OCI-M1 (cell line): ENCODE results near the gene NUDT9.
"Not testable (repeated sequence)": the region's sequence is repeated elsewhere in the genome, so short reads cannot be mapped to it uniquely, and the experiment has no call there.

Experiments
- DNase-seq: peaks from one replicate; lab custom pipeline; 2025; lab: John Stamatoyannopoulos, UW

The NUDT9 gene

GRCh38 chr4:87409420-87409939, 12.9 kb upstream of the NUDT9 start:
- DNase-seq, result peak; percentile 46

GRCh38 chr4:87410157-87410556, 12.2 kb upstream of the NUDT9 start:
- peak; percentile 11 for DNase-seq

- no peak for DNase-seq
Measured at GRCh38 chr4:87410679-87411078, 11.7 kb upstream of the NUDT9 start.

GRCh38 chr4:87414816-87415215, 7.6 kb upstream of the NUDT9 start:
- DNase-seq, result no peak

GRCh38 chr4:87416965-87417364, 5.4 kb upstream of the NUDT9 start:
- DNase-seq, result no peak

- DNase-seq, result not testable (repeated sequence)
Measured at GRCh38 chr4:87418410-87418809, 4.0 kb upstream of the NUDT9 start.

GRCh38 chr4:87419578-87420249, 2.7 kb upstream of the NUDT9 start:
- no peak for DNase-seq

- DNase-seq, result no peak
Measured at GRCh38 chr4:87420276-87420830, 2.0 kb upstream of the NUDT9 start.

- peak; percentile 65 for DNase-seq
Measured at GRCh38 chr4:87423317-87424098, 1.1 kb downstream of the NUDT9 start.

GRCh38 chr4:87424099-87424543, 1.7 kb downstream of the NUDT9 start:
- DNase-seq, result not testable (repeated sequence)

GRCh38 chr4:87425711-87426110, 3.3 kb downstream of the NUDT9 start:
- no peak for DNase-seq

- DNase-seq, result no peak
Measured at GRCh38 chr4:87426865-87427517, 4.6 kb downstream of the NUDT9 start.

GRCh38 chr4:87427518-87427868, 5.1 kb downstream of the NUDT9 start:
- no peak for DNase-seq

- DNase-seq, result no peak
Measured at GRCh38 chr4:87428979-87429378, 6.6 kb downstream of the NUDT9 start.

- DNase-seq, result no peak
Measured at GRCh38 chr4:87430038-87430437, 7.7 kb downstream of the NUDT9 start.

- DNase-seq, result no peak
Measured at GRCh38 chr4:87433342-87433741, 11.0 kb downstream of the NUDT9 start.

- DNase-seq, result no peak
Measured at GRCh38 chr4:87442889-87443288, 20.5 kb downstream of the NUDT9 start.

- no peak for DNase-seq
Measured at GRCh38 chr4:87444741-87445140, 22.4 kb downstream of the NUDT9 start.

GRCh38 chr4:87445964-87446363, 23.6 kb downstream of the NUDT9 start:
- DNase-seq, result no peak

- DNase-seq, result not testable (repeated sequence)
Measured at GRCh38 chr4:87446375-87446774, 24.0 kb downstream of the NUDT9 start.

GRCh38 chr4:87451537-87451936, 29.2 kb downstream of the NUDT9 start:
- no peak for DNase-seq

- no peak for DNase-seq
Measured at GRCh38 chr4:87458913-87459312, 36.5 kb downstream of the NUDT9 start.
